HEK293T (cell line): ENCODE data around the gene MRPL34.

Experiments used
- CTCF ChIA-PET: fragments of 350-600 bp; formaldehyde crosslinking; extraction: SDS; loops from one replicate; lab custom pipeline; 2021; ENCODE audit warnings: antibody characterized with exemption, inconsistent platforms; lab: Yijun Ruan, JAX
- POLR2A ChIA-PET: fragments of 350-600 bp; formaldehyde crosslinking; extraction: SDS; loops from one replicate; lab custom pipeline; 2020; ENCODE audit warnings: antibody characterized with exemption, inconsistent platforms; lab: Yijun Ruan, JAX
- DNase-seq: peaks from one replicate; pipeline ENCODE4 v3.0.0; 2012; ENCODE audit warnings: mixed read lengths; ENCODE audit errors: extremely low spot score
- ARNT ChIP-seq: fragments of 450-650 bp; IDR thresholded peaks from 2 replicates; pipeline ENCODE4 v1.6.1; 2017; ENCODE audit warnings: mild to moderate bottlenecking
- BHLHE40 ChIP-seq: fragments of 450-650 bp; IDR thresholded peaks from 2 replicates; pipeline ENCODE4 v1.6.1; 2016; ENCODE audit warnings: mild to moderate bottlenecking, moderate library complexity, borderline replicate concordance
- CTBP1 ChIP-seq: fragments of 450-650 bp; IDR thresholded peaks from 2 replicates; pipeline ENCODE4 v1.6.1; 2016; ENCODE audit warnings: borderline replicate concordance
- ELF4 ChIP-seq: fragments of 450-650 bp; IDR thresholded peaks from 2 replicates; pipeline ENCODE4 v1.6.1; 2017; ENCODE audit warnings: antibody characterized with exemption
- FOXA1 ChIP-seq: fragments of 450-650 bp; IDR thresholded peaks from 2 replicates; pipeline ENCODE4 v1.6.1; 2016; ENCODE audit warnings: mild to moderate bottlenecking
- FOXK2 ChIP-seq: fragments of 450-650 bp; IDR thresholded peaks from 2 replicates; pipeline ENCODE4 v1.6.1; 2016; ENCODE audit warnings: mild to moderate bottlenecking
- FOXM1 ChIP-seq: fragments of 450-650 bp; IDR thresholded peaks from 2 replicates; pipeline ENCODE4 v1.6.1; 2017; ENCODE audit warnings: mild to moderate bottlenecking, borderline replicate concordance
- HDGF ChIP-seq: fragments of 450-650 bp; IDR thresholded peaks from 2 replicates; pipeline ENCODE4 v1.6.1; 2017; ENCODE audit warnings: antibody characterized with exemption, borderline replicate concordance
- L3MBTL2 ChIP-seq: fragments of 450-650 bp; conservative IDR thresholded peaks from 2 replicates; pipeline ENCODE4 v1.6.1; 2016; ENCODE audit warnings: mild to moderate bottlenecking
- LEF1 ChIP-seq: fragments of 450-650 bp; IDR thresholded peaks from 2 replicates; pipeline ENCODE4 v1.6.1; 2017; ENCODE audit warnings: mild to moderate bottlenecking, borderline replicate concordance
- NFRKB ChIP-seq: fragments of 450-650 bp; IDR thresholded peaks from 2 replicates; pipeline ENCODE4 v1.6.1; 2016; ENCODE audit warnings: mild to moderate bottlenecking, moderate library complexity
- SP1 ChIP-seq: fragments of 450-650 bp; IDR thresholded peaks from 2 replicates; pipeline ENCODE4 v1.6.1; 2017
- SUZ12 ChIP-seq: fragments of 450-650 bp; IDR thresholded peaks from 2 replicates; pipeline ENCODE4 v1.6.1; 2016; ENCODE audit warnings: mild to moderate bottlenecking
- TARDBP ChIP-seq: fragments of 450-650 bp; IDR thresholded peaks from 2 replicates; pipeline ENCODE4 v1.6.1; 2016
- ZNF384 ChIP-seq: fragments of 450-650 bp; IDR thresholded peaks from 2 replicates; pipeline ENCODE4 v1.6.1; 2016
- TF ChIP-seq, protein P1 (sequence below): fragments of 450-650 bp; IDR thresholded peaks from 2 replicates; pipeline ENCODE4 v1.6.1; 2016

Gene MRPL34

DNA sequence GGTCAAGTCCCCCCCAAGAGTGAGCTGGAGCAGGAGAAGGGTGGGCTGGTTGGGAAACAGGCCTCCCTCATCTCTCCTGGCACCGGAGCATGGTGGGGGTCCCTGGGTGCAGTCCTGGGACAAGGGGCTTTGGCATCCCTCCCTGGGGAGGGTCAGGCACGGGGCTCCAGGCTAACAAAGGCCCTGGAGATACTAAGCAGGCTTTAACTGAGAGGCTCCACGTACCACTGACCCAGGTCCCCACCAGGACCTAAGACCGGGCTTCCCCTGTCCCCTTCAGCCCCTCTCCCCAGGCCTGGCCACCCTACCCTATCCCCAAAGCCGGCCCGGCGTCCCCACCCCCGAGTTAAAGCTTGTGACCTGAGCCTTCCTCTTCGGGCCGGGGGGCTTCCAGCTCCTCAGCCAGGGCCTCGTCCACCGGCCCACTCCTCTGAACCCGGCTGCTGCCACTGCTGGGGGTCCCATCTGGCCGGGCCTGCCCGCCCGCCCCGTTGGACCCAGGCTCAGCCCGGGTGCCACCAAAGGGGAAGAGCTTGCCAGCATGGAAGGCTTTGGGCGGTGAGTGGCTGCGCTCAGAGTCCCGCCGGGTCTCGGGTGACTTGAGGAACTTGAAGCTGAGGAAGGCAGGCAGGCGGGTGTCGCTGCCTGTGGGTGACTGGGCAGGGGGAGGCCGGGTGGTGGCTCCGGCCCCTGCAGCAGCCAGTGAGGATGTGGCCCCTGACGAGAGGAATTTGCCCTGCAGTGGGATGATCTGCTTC, 18.9 kb downstream of the MRPL34 start:
- ChIA-PET POLR2A (interaction anchor here (0.8 to 1.6 kb wide), 2 partner anchors 9 to 15 kb away, joined by 3 to 5 read pairs; partner anchors contain the start of gene DDA1), CTCF (no interaction called here)
- no peak for DNase-seq
- TF ChIP-seq NFRKB, result no peak
- TF ChIP-seq SUZ12, result no peak
- no peak for TF ChIP-seq L3MBTL2
- TF ChIP-seq ZNF384, result no peak
- no peak for TF ChIP-seq FOXA1
- TF ChIP-seq LEF1, result no peak
- TF ChIP-seq TARDBP, result no peak
- TF ChIP-seq CTBP1, result no peak

GRCh38 chr19:17325133-17325532, 19.5 kb downstream of the MRPL34 start:
- TF ChIP-seq FOXA1, result no peak
- no peak for TF ChIP-seq ARNT
- TF ChIP-seq NFRKB, result no peak
- no peak for TF ChIP-seq FOXM1
- TF ChIP-seq TARDBP, result no peak
- TF ChIP-seq, protein P1, sequence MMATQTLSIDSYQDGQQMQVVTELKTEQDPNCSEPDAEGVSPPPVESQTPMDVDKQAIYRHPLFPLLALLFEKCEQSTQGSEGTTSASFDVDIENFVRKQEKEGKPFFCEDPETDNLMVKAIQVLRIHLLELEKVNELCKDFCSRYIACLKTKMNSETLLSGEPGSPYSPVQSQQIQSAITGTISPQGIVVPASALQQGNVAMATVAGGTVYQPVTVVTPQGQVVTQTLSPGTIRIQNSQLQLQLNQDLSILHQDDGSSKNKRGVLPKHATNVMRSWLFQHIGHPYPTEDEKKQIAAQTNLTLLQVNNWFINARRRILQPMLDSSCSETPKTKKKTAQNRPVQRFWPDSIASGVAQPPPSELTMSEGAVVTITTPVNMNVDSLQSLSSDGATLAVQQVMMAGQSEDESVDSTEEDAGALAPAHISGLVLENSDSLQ, result no peak
- POLR2A ChIA-PET, result interaction anchor here (0.8 to 3.7 kb wide), 3 partner anchors 8 to 16 kb away, joined by 3 to 16 read pairs (median 5); partner anchors contain the start of gene DDA1
- CTCF ChIA-PET, result interaction anchor here (0.7 kb wide), 1 partner anchor 200 kb away, joined by 3 read pairs; no protein-coding TSS in a partner anchor
- DNase-seq, result no peak

DNA sequence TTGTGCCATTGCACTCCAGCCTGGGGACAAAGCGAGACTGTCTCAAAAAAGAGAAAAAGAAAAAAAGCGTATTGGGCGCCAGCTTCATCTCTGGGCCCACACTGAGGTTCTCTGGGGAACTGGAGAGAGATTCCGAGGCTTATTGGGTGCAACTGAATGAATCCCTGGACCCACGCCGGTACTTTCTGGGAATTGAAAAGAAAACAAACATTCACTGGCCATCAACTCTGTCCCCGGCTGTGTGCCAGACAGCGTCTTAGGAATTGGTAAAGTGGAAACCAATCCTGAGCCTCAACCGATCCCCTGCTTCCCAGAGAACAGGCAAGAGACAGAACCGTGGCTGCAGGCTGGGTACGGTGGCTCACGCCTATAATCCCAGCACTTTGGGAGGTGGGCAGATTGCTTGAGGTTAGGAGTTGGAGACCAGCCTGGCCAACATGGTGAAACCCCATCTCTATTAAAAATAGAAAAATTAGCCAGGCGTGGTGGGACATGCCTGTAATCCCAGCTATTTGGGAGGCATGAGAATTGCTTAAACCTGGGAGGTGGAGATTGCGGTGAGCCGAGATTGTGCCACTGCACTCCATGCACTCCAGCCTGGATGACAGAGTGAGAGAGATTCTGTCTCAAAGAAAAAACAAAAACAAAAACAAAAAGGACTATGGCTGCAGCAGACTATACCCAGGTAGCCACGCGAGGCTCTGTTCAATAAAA, 20.4 kb downstream of the MRPL34 start:
- CTCF ChIA-PET, result interaction anchor here (0.7 kb wide), 1 partner anchor 199 kb away, joined by 3 read pairs; no protein-coding TSS in a partner anchor
- POLR2A ChIA-PET, result interaction anchor here (0.9 to 3.7 kb wide), 2 partner anchors 16 to 17 kb away, joined by 3 to 16 read pairs; partner anchors contain the start of gene DDA1
- no peak for TF ChIP-seq FOXA1
- DNase-seq, result no peak

DNA sequence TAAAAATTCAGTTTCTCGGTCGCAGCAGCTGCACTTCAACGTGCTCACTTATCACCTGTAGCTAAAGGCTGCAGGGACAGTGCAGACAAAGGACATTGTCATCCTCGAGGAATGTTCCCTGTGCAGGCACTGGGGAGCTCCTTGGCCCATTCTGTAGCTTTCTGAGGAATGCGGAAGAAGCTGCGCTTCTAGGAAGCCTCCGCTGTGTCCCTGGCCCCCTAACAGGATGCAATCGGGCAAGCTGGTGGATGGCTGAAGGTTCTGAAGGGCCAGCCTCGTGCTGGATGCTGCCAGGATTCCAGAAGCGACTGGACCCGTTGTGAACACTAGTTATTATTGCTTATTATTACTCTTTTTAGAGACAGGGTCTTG, 20.9 kb downstream of the MRPL34 start:
- POLR2A ChIA-PET, result interaction anchor here (0.9 to 3.7 kb wide), 2 partner anchors 16 to 17 kb away, joined by 3 to 16 read pairs; partner anchors contain the start of gene DDA1
- no peak for TF ChIP-seq FOXK2
- TF ChIP-seq BHLHE40, result no peak
- TF ChIP-seq ELF4, result no peak
- no peak for TF ChIP-seq ARNT
- no peak for TF ChIP-seq SUZ12
- no peak for TF ChIP-seq HDGF
- no peak for TF ChIP-seq FOXM1
- no peak for TF ChIP-seq L3MBTL2
- no peak for TF ChIP-seq ZNF384
- TF ChIP-seq LEF1, result no peak
- TF ChIP-seq, protein P1, result no peak
- TF ChIP-seq SP1, result no peak
- DNase-seq, result no peak
- CTCF ChIA-PET, result no interaction called here

DNA sequence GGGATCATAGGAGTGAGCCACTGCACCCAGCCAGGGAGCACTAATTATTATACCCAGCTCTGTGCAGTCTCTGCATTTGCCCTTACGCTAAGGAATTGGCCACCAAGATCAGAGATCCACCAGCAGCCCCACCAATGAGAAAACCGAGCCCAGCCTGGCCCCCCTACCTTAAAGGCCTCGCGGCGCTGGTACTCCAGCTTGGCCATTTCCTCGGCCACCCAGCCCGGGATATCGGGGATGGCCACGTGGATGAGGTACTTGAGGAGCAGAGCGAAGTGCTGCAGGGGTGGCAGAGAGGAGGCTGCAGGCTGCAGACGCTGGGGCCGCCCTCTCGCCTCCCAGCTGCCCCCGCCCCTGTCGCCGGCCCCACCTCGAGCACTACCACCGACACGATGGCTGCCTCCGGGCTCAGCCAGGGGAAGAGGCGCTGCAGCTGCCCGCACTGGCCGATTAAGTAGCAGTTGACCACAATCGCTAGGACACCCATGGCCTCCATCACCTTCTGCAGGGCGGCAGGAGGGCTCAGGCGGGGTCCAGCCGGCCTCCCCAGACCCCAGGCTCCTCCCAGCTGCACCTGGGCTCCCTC, 21.5 kb downstream of the MRPL34 start:
- CTCF ChIA-PET, result interaction anchor here (0.6 kb wide), 4 partner anchors 22 to 978 kb away, joined by 3 read pairs; partner anchors contain the start of genes ABHD8 and MRPL34
- TF ChIP-seq FOXK2 (no peak), BHLHE40 (no peak), LEF1 (no peak), ELF4 (no peak), NFRKB (no peak), SP1 (no peak), HDGF (no peak), SUZ12 (no peak), FOXM1 (no peak), ZNF384 (no peak), ARNT (no peak)
- TF ChIP-seq, protein P1, result no peak
- POLR2A ChIA-PET, result interaction anchor here (0.7 to 3.7 kb wide), 4 partner anchors 14 to 22 kb away, joined by 3 to 16 read pairs (median 4); partner anchors contain the start of genes DDA1 and MRPL34

More for the DNA sequence above, 21.5 kb downstream of the MRPL34 start:
- DNase-seq, result no peak
